Stimulated activated memory B cell treated with anti-CD40 and anti-IgM and Interleukin-4, amounts not matched to agents 10 μg/mL and 1 μg/mL and 100 μg/mL, for 72 hours (primary cell): ENCODE measurements around the gene CCNE1.

Source experiments
- ATAC-seq: fragments of 150-1000 bp; cut with Tn5 transposase; 2 replicates; pipeline ENCODE4 v1.10.0; 2021
- H3K27ac Mint-ChIP-seq: one replicate; pipeline ENCODE4 v1.8.0; 2022; ENCODE audit warnings: mild to moderate bottlenecking, mixed read lengths
- H3K27me3 Mint-ChIP-seq: one replicate; pipeline ENCODE4 v1.8.0; 2022; ENCODE audit warnings: mixed read lengths
- H3K36me3 Mint-ChIP-seq: one replicate; pipeline ENCODE4 v1.8.0; 2022; ENCODE audit warnings: mixed read lengths
- H3K4me1 Mint-ChIP-seq: one replicate; pipeline ENCODE4 v1.8.0; 2022; ENCODE audit warnings: mixed read lengths
- H3K4me3 Mint-ChIP-seq: one replicate; pipeline ENCODE4 v1.8.0; 2022; ENCODE audit warnings: mild to moderate bottlenecking, moderate library complexity, mixed read lengths
- H3K9me3 Mint-ChIP-seq: one replicate; pipeline ENCODE4 v1.8.0; 2022; ENCODE audit warnings: mixed read lengths

CCNE1 gene

DNA sequence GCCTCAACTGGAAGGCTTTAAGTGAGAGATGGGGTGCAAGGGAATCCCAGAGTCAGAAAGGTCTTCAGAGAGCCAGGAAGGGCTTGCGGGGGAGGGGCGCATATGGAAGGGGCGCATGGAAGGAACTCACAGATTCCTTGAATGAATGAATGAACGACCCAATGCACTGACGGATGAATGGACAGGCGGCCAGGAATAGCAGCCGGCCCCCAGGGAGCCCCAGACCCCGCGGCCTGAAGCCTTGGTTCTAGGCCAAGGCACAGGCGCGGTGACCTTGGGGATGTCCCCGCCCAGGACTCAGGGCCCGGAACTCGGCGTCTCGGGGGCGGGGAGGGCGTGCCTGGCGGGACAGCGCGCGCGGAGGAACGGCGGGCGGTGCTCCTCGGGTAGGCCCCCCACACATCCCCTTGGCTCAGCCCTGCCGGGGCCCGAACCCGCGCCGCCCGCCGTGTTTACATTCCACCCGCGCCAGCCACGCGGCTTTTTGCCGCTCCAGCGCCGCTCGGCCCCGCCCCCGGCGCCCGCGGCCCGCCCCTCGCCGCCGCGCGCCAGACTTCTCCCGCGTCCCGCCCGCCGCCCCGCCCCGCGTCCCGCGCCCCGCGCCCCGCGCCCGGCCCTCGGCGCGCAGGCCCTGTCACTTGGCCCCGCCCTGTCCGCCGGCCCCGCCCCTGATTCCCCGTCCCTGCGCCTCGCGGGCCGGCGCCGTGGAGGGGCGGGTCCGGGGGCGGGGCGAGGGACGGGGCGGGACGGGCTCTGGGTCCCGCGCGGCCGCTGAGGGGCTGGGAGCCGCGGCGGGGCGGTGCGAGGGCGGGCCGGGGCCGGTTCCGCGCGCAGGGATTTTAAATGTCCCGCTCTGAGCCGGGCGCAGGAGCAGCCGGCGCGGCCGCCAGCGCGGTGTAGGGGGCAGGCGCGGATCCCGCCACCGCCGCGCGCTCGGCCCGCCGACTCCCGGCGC, at the start of gene CCNE1:
Gene CCNE1, plus strand, starts transcription at position 867 of the 955 bp plus-strand sequence. CDS start 565 bp downstream, outside the sequence.
- Mint-ChIP-seq H3K4me3 (peak within 1 kb of the TSS; percentile 74), H3K4me1 (peaks cover 24% of the 10 kb centered on the region), H3K27me3 (no peaks in the 10 kb centered on the region), H3K27ac (peak within 1 kb of the TSS; percentile 83), H3K9me3 (no peaks in the 10 kb centered on the region), H3K36me3 (no peaks in the 10 kb centered on the region)
- peak; percentile 94 for ATAC-seq

DNA sequence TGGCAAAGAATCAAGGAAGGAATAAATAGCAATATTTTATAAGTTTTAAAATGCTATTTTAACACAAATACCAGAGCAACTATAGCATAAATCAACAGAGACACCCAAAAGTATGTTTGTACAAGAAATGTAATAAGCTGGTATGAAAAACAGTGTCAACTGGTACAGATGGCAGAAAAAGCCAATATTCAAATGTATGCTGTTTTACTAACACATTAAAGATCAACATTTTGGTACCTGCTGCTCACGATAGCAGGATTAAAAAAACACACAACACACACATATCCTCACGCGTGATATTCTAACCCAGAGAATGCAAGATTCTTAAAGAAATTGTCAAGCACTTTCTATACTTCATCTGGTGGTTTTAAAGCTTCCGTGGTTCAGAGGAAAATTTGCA, 48.6 kb upstream of the CCNE1 start:
- ATAC-seq, result no peak
- Mint-ChIP-seq H3K36me3 (no peaks in the 10 kb centered on the region), H3K4me1 (no peaks in the 10 kb centered on the region), H3K9me3 (no peaks in the 10 kb centered on the region), H3K27ac (no peak overlapping the region), H3K4me3 (no peak overlapping the region), H3K27me3 (peaks cover 55% of the 10 kb centered on the region)

DNA sequence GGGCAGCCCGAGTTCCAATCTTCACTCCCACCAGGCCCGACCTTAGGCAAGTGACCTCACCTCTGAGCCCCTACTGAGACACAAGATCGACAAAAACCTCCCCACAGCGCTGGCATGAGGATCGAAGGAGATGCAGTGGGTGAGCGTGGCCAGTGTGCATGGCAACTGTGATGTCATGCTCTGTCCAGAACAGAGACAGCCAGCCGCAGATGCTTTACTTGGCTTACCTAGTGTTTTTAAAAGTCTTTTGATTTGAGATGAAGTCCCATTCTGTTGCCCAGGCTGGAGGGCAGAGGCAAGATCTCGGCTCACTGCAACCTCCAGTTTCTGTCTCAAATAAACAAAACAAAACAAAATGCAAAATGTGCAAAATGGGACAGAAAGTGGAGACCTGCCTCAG, 47.4 kb upstream of the CCNE1 start:
- ATAC-seq, result no peak
- Mint-ChIP-seq H3K4me3 (no peak overlapping the region), H3K9me3 (no peaks in the 10 kb centered on the region), H3K4me1 (no peaks in the 10 kb centered on the region), H3K27ac (no peak overlapping the region), H3K36me3 (no peaks in the 10 kb centered on the region), H3K27me3 (peaks cover 55% of the 10 kb centered on the region)

DNA sequence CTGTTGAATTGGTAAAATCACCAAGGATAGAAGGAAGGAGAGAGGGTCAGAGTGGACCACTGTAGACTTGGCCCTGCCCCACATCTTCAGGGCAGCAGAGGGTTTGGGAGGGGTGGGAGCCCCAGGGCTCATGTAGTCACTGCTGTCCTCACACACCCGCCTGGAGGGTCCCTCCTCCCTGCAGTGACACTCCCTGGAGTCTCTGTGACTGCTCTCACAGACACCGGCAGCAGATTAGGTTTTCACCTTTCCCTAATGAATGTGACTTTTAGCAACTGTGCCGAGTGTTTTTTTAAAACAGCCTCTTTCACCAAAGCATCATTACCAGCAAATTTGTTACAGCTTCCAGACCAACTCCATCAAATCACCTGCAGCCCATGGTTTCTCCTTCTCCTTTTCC, 45.7 kb upstream of the CCNE1 start:
- no peak overlapping the region for H3K27ac Mint-ChIP-seq
- no peaks in the 10 kb centered on the region for H3K36me3 Mint-ChIP-seq
- no peaks in the 10 kb centered on the region for H3K9me3 Mint-ChIP-seq
- H3K4me1 Mint-ChIP-seq, result no peaks in the 10 kb centered on the region
- H3K27me3 Mint-ChIP-seq, result peaks cover 49% of the 10 kb centered on the region
- ATAC-seq, result peak; percentile 46
- H3K4me3 Mint-ChIP-seq, result no peak overlapping the region

DNA sequence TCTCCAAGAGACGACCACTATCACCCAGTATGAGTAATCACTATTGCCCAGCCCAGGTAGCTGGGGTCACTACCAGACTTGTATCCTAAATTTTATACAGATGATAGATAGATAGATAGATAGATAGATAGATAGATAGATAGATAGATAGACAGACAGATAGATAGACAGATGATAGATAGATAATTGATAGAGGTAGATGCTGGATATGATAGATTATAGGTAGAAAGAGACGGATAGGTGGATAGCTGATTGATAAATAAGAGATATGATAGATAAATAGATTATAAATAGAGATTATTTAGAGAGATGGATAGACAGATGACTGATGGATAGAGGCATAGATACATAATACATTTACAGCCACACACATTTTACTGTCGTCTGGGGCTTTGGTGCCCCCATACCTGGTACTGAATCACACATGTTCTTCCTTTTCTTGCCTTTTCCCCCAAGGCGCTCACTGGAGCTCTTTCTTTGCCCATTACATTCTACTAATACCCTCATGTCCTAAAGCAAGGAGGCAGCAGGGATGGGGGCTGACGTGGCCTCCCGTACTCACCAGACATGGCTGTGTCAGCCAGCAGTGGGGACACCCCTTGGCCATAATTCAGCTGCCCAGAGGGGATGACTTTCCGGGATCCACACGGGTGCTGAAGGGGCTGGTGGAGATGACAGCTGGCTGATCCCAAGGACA, 44.6 kb upstream of the CCNE1 start:
- Mint-ChIP-seq H3K36me3 (no peaks in the 10 kb centered on the region), H3K27me3 (peaks cover 47% of the 10 kb centered on the region), H3K27ac (no peak overlapping the region), H3K4me3 (no peak overlapping the region), H3K9me3 (no peaks in the 10 kb centered on the region), H3K4me1 (no peaks in the 10 kb centered on the region)
- ATAC-seq, result no peak

DNA sequence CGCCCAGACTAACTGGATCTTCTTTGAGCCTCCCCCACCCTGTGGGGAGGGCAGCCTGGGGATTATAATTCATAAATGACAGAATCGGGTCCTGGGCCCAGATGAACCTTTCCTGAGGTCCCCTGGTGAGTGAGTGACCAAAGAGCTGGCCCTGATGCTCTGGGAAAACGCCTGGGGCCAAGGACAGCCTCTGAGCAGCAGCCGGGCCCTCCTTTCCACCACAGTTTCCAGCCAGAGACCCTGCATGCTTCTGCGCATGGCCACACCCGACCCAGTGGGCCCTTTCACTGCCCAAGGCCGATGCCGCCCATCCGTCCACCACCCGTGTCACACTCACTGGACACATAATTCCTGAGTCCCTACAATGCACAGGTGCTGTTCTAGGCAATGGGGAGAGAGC, 43.6 kb upstream of the CCNE1 start:
- Mint-ChIP-seq H3K36me3 (no peaks in the 10 kb centered on the region), H3K27ac (no peak overlapping the region), H3K27me3 (peaks cover 44% of the 10 kb centered on the region), H3K4me1 (no peaks in the 10 kb centered on the region), H3K4me3 (no peak overlapping the region), H3K9me3 (no peaks in the 10 kb centered on the region)
- ATAC-seq, result no peak

DNA sequence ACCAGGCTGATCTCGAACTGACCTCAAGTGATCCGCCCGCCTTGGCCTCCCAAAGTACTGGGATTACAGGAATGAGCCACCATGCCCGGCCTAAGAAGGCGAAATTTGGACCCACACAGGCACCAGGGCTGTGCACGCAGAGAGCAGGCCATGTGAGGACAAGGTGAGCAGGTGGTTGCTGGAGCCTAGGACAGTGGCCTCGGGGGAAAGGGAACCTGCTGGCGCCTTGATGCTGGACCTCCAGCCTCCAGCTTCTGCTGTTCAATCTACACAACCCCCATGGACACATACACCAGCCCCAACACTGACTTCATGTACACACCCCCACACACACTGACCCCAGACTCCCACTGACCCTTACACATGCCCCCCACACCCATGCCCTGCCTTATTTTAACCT, 41.8 kb upstream of the CCNE1 start:
- no peak overlapping the region for H3K4me3 Mint-ChIP-seq
- peaks cover 46% of the 10 kb centered on the region for H3K27me3 Mint-ChIP-seq
- H3K4me1 Mint-ChIP-seq, result no peaks in the 10 kb centered on the region
- H3K36me3 Mint-ChIP-seq, result no peaks in the 10 kb centered on the region
- H3K27ac Mint-ChIP-seq, result no peak overlapping the region
- ATAC-seq, result no peak
- H3K9me3 Mint-ChIP-seq, result no peaks in the 10 kb centered on the region

DNA sequence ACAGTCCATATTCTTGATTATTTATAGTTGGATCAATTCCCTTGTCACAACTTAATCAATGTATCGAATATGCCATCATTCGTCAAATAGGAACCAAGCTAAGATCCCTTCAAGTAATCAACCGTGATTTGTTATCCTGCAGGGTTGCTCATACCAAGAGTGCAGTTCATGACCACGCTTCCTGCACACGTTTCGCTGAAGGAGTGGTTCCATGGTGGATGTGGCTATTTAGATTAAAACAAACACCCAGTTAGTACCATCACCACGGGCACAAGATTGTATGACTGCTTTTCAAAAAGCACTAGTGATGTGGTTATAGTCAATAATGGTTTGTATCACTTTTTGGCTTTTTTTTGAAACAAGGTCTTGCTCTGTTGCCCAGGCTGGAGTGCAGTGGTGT, 41.1 kb upstream of the CCNE1 start:
- Mint-ChIP-seq H3K4me3 (no peak overlapping the region), H3K27ac (no peak overlapping the region), H3K27me3 (peaks cover 47% of the 10 kb centered on the region), H3K4me1 (no peaks in the 10 kb centered on the region), H3K9me3 (no peaks in the 10 kb centered on the region), H3K36me3 (no peaks in the 10 kb centered on the region)
- no peak for ATAC-seq

DNA sequence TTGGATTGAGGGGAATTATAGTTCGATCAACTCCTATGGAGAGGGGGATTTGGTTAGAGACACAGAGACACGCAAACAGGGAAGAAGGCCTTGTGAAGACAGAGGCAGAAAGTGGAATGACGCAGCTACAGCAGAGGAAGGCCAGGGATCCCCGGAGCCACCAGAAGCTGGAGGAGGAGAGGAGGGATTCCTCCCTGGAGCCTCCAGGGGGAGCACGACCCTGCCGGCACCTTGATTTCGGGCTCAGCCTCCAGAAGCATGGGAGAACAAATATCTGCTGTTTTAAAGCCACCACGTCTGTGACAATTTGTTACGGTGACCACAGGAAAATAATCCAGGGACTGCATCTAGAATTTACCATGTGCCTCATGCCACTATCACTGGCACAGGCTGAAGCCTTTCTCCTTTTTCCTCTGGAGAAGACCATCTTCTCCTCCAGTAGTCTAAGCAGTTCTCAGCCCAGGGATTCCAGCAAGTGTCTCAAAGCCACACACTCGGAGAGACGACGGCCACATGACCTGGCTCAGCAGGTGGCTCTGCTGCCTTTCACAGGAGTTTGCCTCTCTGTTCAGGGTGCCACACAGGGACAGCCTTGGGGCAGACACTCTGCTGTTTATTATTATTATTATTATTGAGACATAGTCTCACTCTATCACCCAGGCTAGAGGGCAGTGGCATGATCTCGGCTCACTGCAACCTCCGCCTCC, 39.9 kb upstream of the CCNE1 start:
- H3K27me3 Mint-ChIP-seq, result peaks cover 50% of the 10 kb centered on the region
- H3K27ac Mint-ChIP-seq, result no peak overlapping the region
- ATAC-seq, result no peak

DNA sequence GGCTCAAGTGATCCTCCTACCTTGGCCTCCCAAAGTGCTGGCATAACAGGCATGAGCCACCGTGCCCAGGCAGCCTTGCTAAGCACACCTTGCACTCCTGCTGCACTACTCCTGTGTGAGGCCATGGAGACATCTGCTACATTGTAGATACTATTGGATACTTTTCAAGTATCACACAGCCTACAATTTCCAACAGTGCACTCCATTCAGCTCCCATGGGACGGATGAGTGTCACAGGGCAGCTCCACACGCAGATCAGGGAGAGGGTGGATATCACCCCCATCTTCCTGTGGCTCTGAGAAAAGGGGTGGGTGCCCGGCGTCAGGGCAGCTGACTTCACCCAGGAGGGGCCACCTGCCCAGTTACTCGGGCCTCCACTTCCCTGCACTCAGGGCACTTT, 39.1 kb upstream of the CCNE1 start:
- peaks cover 50% of the 10 kb centered on the region for H3K27me3 Mint-ChIP-seq
- no peaks in the 10 kb centered on the region for H3K36me3 Mint-ChIP-seq
- H3K27ac Mint-ChIP-seq, result no peak overlapping the region
- H3K9me3 Mint-ChIP-seq, result no peaks in the 10 kb centered on the region
- ATAC-seq, result no peak
- H3K4me1 Mint-ChIP-seq, result no peaks in the 10 kb centered on the region
- no peak overlapping the region for H3K4me3 Mint-ChIP-seq

More for the DNA sequence above, 39.9 kb upstream of the CCNE1 start:
- no peaks in the 10 kb centered on the region for H3K9me3 Mint-ChIP-seq
- no peak overlapping the region for H3K4me3 Mint-ChIP-seq
- H3K36me3 Mint-ChIP-seq, result no peaks in the 10 kb centered on the region
- H3K4me1 Mint-ChIP-seq, result no peaks in the 10 kb centered on the region

DNA sequence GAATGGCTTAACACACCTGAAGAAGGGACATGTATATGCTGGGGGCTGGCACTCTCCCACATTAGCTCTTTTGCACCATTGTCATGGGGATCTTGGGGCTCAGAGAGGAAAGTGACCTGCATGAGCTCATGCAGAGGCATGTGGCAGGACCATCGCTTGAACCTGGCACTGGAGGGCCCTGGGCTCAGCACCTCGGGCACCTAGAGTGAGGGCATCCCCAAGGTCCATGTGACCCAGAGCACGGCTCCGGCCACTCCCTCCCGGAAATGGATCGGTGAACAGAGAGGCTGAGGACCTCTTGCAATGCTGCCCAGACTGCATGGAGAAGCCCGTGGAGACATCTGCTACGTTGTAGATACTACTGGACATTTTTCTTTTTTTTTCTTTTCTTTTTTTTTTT, 38.6 kb upstream of the CCNE1 start:
- Mint-ChIP-seq H3K4me3 (no peak overlapping the region), H3K27me3 (peaks cover 54% of the 10 kb centered on the region), H3K9me3 (no peaks in the 10 kb centered on the region), H3K4me1 (no peaks in the 10 kb centered on the region), H3K27ac (no peak overlapping the region), H3K36me3 (no peaks in the 10 kb centered on the region)
- no peak for ATAC-seq

DNA sequence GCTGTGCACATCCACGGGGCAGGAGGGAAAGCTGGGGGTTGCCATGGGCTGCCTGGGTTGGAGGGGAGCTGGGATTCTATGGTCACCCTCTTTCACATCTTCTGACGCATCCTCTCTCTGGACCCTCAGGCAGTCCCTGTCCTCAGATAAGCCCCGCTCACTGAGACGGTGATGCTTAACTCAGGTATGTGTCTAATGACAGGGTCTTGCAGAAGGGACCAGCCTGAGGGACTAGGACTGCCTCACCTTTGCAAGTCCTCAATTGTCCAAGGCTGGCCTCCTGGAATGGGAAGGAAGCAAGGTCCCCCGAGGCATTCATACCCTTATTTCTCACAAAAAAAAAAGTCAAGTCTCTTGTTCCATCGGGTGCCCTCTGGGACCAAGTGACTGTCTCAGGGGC, 37.7 kb upstream of the CCNE1 start:
- H3K27ac Mint-ChIP-seq, result no peak overlapping the region
- peaks cover 58% of the 10 kb centered on the region for H3K27me3 Mint-ChIP-seq
- ATAC-seq, result no peak
- H3K4me1 Mint-ChIP-seq, result no peaks in the 10 kb centered on the region
- H3K9me3 Mint-ChIP-seq, result no peaks in the 10 kb centered on the region
- H3K4me3 Mint-ChIP-seq, result no peak overlapping the region
- no peaks in the 10 kb centered on the region for H3K36me3 Mint-ChIP-seq

DNA sequence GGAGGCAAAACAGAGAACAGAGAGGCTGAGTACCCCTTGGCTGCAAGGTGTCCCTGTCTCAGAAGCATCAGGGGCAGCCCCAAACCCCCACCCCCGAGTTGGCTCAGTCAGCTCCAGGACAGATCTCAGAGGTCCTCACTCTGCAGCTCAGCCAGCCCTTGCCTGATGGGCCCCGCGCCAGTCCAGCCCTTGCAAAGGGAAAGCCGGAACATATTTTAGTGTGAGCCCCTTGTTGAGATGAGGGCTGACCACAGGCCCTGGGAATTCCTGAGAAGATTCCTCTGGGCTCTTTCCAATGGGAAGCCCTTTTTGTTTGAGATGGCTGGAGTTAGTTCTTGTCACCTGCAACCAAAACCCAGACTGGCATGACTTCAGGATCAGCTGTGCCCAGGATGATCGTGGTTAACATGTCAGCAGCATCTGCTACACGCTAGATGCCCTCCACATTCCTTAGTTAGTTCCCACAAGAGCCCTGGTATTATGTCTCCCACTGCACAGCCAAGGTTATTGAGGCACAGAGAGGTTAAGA, 33.9 kb upstream of the CCNE1 start:
- Mint-ChIP-seq H3K4me3 (no peak overlapping the region), H3K4me1 (no peaks in the 10 kb centered on the region), H3K27me3 (peaks cover 56% of the 10 kb centered on the region), H3K27ac (no peak overlapping the region), H3K9me3 (no peaks in the 10 kb centered on the region), H3K36me3 (no peaks in the 10 kb centered on the region)
- no peak for ATAC-seq

DNA sequence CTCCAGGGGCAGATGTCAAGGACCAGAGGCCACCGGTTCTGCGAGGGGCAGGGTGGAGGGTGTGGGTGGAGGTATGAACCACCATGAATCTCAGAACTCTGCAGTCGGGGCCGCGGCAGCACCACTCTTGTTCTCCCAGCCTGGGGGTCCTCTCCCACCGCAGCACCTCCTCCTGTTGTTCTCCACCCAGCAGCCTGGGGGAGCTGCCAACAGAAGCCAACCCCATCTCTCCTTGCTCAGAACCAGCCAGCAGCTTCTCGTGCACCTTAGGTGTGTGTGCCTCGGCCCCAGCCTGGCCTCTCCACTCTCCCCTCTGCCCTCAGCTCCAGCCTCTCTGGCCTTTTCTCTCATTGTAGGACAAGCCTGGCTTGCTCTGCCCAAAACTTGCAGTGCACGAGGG, 31.9 kb upstream of the CCNE1 start:
- Mint-ChIP-seq H3K4me1 (no peaks in the 10 kb centered on the region), H3K36me3 (no peaks in the 10 kb centered on the region), H3K4me3 (no peak overlapping the region), H3K27me3 (peaks cover 38% of the 10 kb centered on the region), H3K27ac (no peak overlapping the region), H3K9me3 (no peaks in the 10 kb centered on the region)
- no peak for ATAC-seq
